Epithelial cell of prostate (primary cell): ENCODE data around the gene DMRT1.
"Not testable (repeated sequence)": the region's sequence is repeated elsewhere in the genome, so short reads cannot be mapped to it uniquely, and the experiment has no call there.

ENCODE experiments used
- DNase-seq: peaks from one replicate; pipeline ENCODE4 v3.0.0-alpha.2; 2011; ENCODE audit warnings: low read depth, low spot score
- H3K27ac ChIP-seq: fragments of 450-650 bp; 2 replicates; pipeline ENCODE4 v1.5.1; 2017; ENCODE audit warnings: mild to moderate bottlenecking

DMRT1 gene

DNA sequence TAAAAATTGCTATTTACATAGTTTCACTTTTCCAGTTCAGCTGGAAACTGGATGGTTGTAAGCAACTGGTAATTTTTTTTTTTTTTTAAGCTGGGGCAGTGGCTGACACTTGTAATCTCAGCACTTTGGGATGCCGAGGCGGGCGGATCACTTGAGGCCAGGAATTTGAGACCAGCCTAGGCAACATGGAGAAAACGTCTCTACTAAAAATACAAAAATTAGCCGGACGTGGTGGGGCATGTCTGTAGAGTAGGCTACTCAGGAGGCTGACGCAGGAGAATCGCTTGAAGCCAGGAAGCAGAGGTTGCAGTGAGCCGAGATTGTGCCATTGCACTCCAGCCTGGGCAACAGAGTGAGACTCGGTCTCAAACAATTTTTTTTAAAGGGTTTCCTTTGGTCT lies 72.0 kb downstream of the DMRT1 start:
- not testable (repeated sequence) for H3K27ac ChIP-seq, DNase-seq

DNA sequence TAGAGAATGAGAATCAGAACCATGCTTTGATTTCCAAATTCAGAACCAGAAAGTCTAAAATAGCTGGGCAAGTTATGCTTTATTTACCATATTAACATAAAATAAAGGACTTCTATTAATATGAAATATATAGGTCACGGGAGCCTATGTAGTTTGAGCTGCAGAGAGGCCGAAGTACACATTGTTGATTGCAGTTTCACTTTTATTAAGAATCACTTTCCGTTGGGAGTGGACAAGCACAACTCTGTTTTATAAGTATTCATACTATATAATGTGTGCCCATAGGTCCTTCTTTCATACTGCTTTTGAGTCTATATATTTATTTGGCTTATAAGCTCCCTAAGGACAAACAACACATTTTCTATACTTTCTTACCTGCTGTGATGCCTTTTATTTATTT lies 76.2 kb downstream of the DMRT1 start:
- H3K27ac ChIP-seq, result no peak overlapping the region
- DNase-seq, result no peak

DNA sequence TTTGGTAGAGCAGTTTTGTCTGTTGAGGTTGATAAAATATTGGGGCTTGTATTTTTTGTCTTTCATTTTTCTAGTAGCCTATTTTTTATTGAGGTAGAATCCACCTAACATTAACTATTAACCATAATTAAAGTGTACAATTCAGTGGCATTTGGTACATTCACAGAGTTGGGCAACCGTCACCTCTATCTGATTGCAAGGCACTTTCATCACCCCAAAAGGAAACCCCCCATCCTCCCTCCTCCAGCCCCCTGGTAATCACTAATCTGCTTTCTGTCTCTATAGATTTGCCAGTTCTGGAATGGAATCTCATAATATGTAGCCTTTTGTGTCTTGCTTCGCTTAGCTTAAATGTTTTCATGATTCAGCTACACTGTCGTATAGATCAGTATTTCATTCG lies 79.4 kb downstream of the DMRT1 start:
- no peak for DNase-seq
- no peak overlapping the region for H3K27ac ChIP-seq

DNA sequence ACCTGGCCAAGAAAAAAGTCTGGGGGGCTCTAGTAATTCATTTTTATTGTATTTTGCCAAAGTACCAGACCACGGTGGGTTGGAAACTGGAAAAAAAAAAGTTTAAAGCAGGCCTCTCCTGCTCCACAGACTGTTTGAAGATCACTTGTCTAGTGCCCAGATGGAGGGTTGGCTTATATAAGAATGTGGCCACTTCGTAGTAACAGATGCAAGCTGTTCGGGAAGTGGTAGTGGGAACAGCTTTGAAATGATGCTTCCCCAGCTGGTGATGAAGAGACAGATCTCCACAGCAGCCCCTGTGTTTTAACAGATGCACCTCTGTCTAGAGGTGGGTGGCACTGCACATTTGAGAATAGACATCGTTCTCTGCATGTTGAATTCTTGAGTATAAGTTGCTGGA lies 80.7 kb downstream of the DMRT1 start:
- no peak for DNase-seq
- H3K27ac ChIP-seq, result no peak overlapping the region

DNA sequence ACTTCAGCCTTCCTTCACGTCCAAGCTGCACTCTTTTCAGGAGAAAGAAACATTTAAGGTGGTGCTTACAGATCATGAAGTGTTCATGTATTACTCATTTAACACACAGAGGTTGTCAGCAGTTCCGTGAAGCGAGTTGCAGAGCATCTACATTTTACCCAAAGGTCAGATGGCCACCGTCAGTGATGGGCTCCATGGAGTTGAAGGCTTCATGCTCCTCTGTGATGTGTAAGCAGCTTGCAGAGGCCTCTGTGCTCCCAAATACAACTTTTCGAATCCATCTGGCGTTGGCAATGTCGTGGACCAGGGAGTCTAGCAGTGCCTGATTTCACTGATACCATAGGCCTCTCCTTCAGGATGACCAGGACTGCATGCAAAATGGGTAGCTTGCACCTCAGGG lies 81.2 kb downstream of the DMRT1 start:
- no peak for DNase-seq
- H3K27ac ChIP-seq, result no peak overlapping the region

DNA sequence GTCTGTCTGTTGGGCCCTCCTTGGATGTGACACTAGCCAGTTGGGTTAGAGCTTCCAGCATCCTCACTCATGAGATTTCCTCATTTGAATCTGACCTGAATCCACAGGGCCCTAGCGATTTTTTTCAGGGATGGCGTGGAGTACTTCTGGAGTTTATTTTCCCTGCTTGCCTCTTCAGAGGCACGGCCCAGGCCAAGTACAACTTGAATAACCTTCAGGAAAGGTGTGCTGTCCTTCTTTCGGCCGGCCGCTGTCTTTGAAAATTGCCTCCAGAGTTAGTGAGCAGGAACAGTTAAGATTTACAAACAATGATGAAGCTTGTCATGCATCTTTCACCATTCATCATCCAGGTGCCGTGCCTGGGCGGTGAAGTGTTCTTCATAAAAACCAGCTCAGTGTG lies 85.5 kb downstream of the DMRT1 start:
- no peak overlapping the region for H3K27ac ChIP-seq
- no peak for DNase-seq

DNA sequence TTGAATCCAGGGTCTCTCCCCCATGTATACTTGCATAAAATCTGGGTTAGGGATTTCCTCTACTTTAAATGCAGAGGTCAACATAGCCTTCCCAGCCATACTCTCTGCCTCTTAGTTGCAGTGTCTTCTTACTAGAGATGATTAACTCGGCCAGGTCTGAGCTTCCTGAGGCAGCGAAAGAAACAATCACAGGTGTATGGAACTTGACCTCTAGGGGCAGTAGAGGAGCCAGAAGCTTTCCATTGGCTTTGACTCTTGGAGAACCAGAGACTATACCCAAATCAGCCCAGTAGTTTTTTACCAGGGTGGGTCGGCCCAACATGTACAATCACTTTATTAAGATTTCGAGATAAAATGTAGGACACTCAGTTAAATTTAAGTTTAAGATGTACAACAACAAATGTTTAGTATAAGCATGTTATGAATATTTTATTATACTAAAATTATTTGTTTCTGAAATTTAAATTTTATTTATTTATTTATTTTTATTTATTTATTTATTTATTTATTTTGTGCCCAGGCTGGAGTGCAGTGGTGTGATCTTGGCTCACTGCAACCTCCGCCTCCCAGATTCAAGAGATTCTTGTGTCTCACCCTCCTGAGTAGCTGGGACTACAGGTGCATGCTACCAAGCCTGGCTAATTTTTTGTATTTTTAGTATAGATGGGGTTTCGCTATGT lies 87.0 kb downstream of the DMRT1 start:
- no peak for DNase-seq
- H3K27ac ChIP-seq, result no peak overlapping the region

DNA sequence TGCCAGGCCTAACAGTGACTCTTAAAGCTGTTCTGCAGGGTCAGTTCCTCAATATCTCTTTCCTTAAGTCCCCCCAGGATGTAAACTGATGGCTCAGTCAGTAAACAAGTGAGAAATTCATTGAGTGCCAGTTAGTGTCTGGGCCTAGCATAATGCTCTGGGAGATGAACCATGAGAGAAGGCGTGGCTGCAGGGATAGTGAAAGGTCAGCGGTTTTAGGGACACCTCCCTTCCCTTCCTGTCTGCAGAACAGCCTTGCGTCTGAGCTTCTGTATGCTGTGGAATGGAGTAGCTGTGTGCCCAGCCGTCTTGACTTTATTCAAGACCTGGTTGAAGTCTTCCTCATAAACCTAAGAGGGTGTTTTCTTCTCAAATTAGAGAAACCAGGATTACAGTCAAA lies 88.2 kb downstream of the DMRT1 start:
- DNase-seq, result no peak
- H3K27ac ChIP-seq, result no peak overlapping the region

DNA sequence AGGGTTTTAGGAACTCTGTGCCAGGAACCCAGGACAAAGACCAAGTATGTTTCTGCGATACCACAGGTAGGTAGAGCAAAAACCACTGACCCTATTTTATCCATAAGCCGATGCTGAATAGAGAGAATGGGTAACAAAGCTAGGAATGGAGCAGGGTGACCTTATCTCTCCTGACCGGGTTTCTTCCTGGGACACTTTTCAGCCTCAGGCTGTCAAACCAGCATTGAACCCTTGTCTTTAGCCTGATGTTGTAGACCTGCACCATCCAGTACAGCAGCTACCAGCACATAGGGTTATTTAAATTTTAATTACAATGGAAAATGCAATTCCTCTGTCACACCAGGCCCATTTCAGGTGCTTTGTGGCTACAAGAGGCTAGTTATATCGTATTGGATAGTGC lies 91.9 kb downstream of the DMRT1 start:
- H3K27ac ChIP-seq, result no peak overlapping the region
- no peak for DNase-seq

DNA sequence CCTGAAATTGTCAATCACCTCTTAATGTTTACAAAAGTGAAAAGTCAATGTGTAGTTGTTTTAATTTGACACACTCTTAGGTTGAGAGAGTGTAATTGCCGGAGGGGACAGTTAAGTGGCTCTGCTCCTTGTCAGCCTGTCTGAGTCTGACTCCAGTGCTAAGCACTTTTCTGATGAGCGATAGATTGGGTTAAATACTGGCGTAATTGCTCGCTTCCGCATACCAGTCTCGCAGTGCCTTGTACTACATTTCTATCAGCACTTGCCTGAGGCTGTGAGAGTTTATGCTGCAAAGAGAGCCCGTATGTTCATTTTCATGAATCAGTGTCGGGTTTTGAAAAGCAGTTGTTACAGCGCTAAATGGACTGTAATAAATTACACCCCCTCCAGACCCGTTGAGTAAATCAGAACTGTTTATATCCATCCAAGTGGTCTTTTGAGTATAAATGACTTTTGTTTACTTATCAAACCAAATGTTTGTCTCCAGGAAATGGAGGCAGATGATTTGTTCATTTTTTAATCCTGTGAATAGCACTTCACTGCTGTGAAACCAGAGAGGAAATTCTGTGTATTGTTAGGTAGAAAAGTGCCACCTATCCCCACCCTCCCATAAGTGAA lies 94.0 kb downstream of the DMRT1 start:
- peak; percentile 3 for DNase-seq
- H3K27ac ChIP-seq, result no peak overlapping the region

DNA sequence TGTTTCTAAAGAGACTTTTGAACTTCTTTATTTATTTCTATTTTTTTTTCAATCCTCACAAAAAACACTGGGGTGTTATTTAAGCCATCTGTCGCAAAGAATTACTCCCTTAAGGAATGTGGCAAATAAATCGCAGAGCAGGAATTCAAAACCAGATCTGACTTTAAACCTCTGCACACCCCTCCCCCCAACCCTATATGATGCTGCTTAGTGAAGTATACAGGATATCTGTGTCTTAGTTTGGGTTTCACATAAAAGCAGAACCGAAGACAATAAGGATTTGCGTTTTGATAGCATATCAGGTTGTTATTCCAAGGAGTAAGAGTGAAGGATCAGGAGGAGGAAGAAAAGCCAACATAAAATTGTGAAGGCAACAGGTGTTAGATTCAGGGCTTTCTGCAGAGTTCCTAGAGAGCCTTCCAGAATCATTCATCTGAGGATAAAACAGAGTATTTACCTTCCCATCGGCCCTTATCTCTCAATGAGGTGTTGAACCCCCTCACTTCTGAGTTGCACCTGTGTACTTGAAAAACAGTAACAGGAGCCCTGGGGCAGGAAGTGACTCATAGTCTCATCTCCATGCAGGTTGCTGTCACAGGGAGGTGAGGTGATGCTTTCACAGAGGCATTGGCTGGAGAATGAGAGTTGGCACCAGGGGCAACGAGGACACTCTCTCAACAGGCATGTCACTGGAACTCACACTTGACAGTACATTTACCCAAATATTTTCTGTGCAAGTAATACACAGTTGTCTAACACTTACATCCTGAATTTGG lies 101.5 kb downstream of the DMRT1 start:
- DNase-seq, result peak; percentile 8
- H3K27ac ChIP-seq, result no peak overlapping the region

DNA sequence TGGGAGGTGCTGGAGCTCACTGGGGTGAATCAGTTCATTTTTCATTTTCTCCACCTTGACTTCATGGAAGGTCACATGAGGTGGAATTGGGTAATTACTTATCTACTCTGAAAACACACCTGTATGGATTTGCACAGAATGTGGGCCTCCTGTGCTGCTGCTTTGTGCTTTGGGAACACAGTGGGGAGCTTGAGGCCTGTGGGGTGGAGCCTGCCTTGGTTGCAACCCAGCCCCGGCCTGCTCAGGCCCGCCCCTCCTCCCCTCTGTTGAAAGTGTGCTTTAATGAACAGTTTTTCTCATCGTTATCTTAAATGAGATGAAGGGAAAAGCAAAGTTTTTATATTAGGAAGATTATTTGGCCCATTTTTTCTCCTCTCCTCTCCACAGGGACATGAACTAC lies 106.5 kb downstream of the DMRT1 start:
- H3K27ac ChIP-seq, result no peak overlapping the region
- no peak for DNase-seq

DNA sequence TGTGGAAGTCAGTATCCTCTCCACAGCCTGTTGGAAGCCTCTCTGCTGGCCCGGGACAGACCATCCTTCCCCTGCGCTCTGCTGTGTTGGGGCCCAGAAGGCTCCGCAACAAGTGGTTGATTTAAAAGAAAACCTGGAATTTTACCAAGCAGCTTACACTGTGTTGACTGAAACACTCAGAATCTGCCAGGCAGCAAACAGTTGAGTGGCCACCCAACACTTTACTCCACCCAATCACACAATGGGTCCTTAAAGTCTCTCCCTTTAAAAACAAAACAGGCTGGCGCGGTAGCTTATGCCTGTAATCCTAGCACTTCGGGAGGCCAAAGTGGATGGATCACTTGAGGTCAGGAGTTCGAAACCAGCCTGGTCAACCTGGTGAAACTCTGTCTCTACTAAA lies 107.0 kb downstream of the DMRT1 start:
- no peak overlapping the region for H3K27ac ChIP-seq
- no peak for DNase-seq

DNA sequence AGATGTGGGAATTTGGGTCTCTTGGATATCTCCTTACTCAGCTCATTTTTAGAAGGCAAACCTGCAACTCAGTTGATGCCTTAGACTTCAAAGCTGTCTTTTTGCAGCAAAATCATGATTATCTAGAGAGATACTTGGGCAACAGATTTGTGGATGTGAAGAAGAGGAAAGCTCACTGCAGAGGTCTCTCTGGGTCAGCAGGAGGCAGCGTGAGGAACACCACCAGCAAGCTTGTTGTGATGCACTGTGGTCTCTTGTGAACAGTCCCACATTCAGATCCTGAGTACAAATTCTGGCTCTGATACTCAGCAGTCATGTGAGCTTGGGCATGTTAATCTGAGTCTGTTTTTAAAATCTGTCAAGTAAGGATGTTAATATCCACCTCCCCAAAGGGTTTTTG lies 108.6 kb downstream of the DMRT1 start:
- H3K27ac ChIP-seq, result no peak overlapping the region
- DNase-seq, result no peak

DNA sequence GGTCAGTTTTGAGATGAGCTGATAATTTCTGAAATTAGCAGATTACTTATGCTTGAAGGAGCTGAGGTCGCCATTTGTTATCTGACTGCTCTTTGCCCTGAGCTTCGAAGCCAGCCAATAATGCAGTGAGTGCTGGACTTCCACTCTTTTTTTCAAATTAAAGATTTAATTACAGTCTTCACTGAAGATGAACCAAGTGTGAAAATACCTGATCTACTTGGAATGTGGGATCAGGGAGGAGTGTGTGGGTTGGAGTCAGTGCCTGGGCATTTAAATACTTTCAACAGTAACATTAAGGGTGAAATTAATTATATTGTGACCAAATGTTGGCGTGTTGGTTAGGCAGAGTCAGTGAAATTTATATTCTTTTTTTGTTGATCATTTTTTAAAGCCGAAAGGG lies 111.0 kb downstream of the DMRT1 start:
- no peak overlapping the region for H3K27ac ChIP-seq
- DNase-seq, result no peak

DNA sequence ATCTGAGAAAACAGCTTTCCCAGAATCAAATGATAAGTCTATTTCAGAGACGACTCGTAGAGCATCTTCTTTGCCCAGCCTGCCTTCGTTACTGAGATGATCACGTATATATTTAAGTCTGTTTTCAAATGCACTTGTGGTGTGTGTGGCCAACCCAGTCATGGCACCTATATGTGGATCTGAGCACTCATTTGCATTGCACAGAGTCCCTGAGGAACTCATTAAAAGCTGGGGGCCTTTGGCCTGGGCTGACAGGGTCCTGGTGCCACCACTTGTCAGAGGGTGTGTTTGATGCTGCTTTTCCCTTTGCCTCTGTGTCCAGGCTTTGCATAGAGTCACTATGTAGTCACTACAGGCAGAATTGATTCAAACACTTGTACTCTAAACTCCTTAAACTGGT lies 117.6 kb downstream of the DMRT1 start:
- DNase-seq, result no peak
- H3K27ac ChIP-seq, result no peak overlapping the region

DNA sequence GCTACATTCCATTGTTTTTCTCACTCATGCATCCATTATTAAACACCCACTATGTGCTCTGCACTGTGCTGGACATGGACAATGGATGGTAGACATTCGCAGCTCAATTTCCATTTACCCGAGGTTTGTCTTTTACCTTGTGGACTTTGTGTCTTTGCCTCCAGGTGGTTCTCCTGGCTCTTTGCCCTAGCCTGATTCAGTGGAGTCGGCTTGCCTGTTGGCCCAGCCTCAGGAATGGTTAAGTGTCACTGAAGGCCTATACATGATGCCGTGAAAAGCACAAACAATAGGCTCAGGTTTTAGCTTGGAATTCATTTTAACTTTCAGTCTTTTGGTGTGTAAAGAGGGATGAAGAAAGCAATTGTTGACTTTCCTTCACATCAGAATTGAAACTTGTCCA lies 118.4 kb downstream of the DMRT1 start:
- H3K27ac ChIP-seq, result no peak overlapping the region
- no peak for DNase-seq

DNA sequence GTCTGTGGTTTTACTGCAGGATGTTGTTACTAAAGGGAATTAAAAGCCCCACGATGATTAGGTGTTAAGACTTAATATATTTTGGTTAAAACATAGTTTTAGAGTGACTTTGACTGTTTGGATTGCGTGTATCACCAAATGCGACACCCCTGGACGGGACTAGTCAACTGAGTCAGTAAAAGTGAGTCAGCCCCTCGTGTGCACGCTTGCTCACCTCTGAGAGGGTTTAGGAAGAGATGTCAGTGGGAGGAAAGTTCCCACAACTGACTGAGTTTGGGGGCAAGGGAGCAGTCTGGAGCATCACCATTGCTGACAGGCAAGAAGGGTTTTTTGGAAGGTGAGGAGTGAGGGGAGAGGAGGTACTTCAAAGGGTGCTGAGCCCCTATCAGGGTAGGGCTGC lies 120.5 kb downstream of the DMRT1 start:
- peak; percentile 27 for DNase-seq
- H3K27ac ChIP-seq, result no peak overlapping the region

DNA sequence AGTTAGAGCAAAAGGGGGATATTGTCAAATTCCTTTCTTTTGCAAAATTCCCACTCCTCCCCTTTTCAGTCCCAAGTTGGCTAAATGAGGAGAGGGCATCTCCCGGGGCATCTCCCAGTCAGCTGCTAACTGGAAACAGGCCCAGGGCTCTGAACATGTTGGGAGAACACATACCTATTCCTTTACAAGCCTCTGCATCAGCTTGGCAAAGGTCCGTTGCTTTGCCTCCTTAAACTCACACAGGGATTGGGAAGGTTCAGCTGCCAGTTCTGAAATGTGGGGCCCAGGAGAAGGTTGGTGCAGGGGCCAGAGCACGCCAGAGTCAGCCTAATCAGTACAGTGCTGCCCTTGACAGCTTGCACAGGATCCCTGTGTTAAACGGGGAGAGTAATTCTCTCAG lies 124.0 kb downstream of the DMRT1 start:
- DNase-seq, result no peak
- H3K27ac ChIP-seq, result no peak overlapping the region

DNA sequence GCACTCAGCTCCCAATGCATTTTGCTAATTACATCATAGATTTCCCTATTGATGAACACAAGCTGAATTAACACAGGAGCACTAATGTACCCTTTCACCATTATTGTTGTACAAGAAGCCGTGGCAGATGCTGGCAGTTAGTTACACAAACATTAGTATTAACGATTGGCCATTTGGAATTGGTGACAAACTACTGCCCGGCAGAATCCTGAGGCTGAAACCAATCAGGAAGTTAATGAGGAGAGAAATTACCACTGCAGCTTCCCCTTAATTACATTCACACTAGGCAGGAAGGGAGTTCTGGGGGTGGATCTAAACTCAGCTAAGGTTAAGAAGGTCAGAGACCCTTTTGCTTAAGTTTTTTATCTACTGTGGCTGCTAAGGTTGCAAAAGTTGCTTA lies 125.4 kb downstream of the DMRT1 start:
- no peak for DNase-seq
- no peak overlapping the region for H3K27ac ChIP-seq

DNA sequence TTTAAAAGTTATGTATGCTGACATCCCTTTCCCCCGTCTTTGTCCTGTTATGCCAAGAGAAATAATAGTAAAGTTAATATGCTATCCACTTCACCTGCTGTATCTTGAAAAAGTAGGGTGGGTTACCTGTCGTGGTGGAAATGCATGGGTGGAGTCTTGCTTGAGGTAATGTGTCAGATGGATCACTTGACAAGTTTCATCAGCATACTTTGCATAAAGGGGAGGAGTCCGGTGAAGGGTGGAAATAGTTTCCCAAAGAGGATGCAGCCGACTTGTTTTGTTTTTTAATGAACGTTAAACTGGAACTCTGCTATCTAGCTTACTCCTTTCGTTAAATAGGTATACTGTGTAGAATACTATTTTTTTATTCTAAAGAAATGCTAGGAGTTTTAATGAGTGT lies 125.9 kb downstream of the DMRT1 start:
- no peak for DNase-seq
- no peak overlapping the region for H3K27ac ChIP-seq
